OCI-LY7 (cell line): ENCODE results near the gene ZNF792.

Experiments
- CTCF ChIP-seq: fragments of 200-600 bp; sonication (generic); conservative IDR thresholded peaks from 2 replicates; pipeline ENCODE4 v1.5.1; 2014; ENCODE audit warnings: mild to moderate bottlenecking, antibody characterized with exemption, low read length, moderate library complexity, mixed read lengths
- EZH2phosphoT487 ChIP-seq: fragments of 200-600 bp; sonication (generic); IDR thresholded peaks from 2 replicates; pipeline ENCODE4 v1.6.1; 2018; ENCODE audit warnings: low read depth, borderline replicate concordance, mild to moderate bottlenecking, mixed run types, antibody characterized with exemption, low read length, moderate library complexity, mixed read lengths

GRCh38 chr19:35006342-35006998, 42.4 kb upstream of the ZNF792 start:
- no peak for TF ChIP-seq CTCF
- TF ChIP-seq EZH2phosphoT487: no peak
